AG04450 (cell line): ENCODE measurements around the gene GSTT4. TPM values are rescaled to one million over a fixed set of nuclear protein-coding genes. Genes with fewer than 3 reads are reported as not detected.
"Not testable (repeated sequence)": the region's sequence is repeated elsewhere in the genome, so short reads cannot be mapped to it uniquely, and the experiment has no call there.

Experiments used
- CTCF ChIA-PET: fragments of 300-600, 350-600 bp; formaldehyde crosslinking; extraction: SDS; loops from one replicate; lab custom pipeline; 2022; ENCODE audit warnings: antibody characterized with exemption, inconsistent platforms; lab: Charles Lee
- POLR2A ChIA-PET: fragments of 350-600 bp; formaldehyde crosslinking; extraction: SDS; loops from one replicate; lab custom pipeline; 2021; ENCODE audit warnings: antibody characterized with exemption, inconsistent platforms; lab: Yijun Ruan, JAX
- DNase-seq: peaks from one replicate; pipeline ENCODE4 v3.0.0-alpha.2; 2011; ENCODE audit warnings: low read depth, low spot score
- H3K27ac ChIP-seq: one replicate; pipeline ENCODE4 v1.5.1; 2012; ENCODE audit warnings: low read depth, low read length, control low read depth
- H3K27me3 ChIP-seq: one replicate; pipeline ENCODE4 v1.6.0; 2012; ENCODE audit warnings: low read length; ENCODE audit not compliant: control insufficient read depth, insufficient read depth
- H3K4me3 ChIP-seq: 2 replicates; pipeline ENCODE4 v1.5.1; 2011; ENCODE audit warnings: mild to moderate bottlenecking, low read depth, low read length, control low read depth
- H3K9me3 ChIP-seq: 2 replicates; pipeline ENCODE4 v1.5.1; 2012; ENCODE audit warnings: low read length; ENCODE audit not compliant: control insufficient read depth, insufficient read depth
- CTCF ChIP-seq: IDR thresholded peaks from 2 replicates; pipeline ENCODE4 v1.5.1; 2011; ENCODE audit warnings: low read depth, low read length, control low read depth, inconsistent platforms
- polyA plus RNA-seq: library from polyadenylated mRNA; depleted of rRNA; stranded (reverse); fragments of >200 nt; gene quantifications from 2 replicates; pipeline ENCODE4 v1.2.3, GENCODE V29; 2011

GSTT4 gene
- polyA plus RNA-seq, 1 experiment: not detected

- H3K9me3 ChIP-seq, DNase-seq, H3K4me3 ChIP-seq, POLR2A ChIA-PET, CTCF ChIA-PET, H3K27me3 ChIP-seq, H3K27ac ChIP-seq: not testable (repeated sequence)
Observed at GRCh38 chr22:23977304-23977703, 27.9 kb downstream of the GSTT4 start.

- CTCF ChIA-PET, DNase-seq, H3K27me3 ChIP-seq, H3K9me3 ChIP-seq, H3K4me3 ChIP-seq, POLR2A ChIA-PET, H3K27ac ChIP-seq: not testable (repeated sequence)
Observed at GRCh38 chr22:23974836-23975352, 30.4 kb downstream of the GSTT4 start.

DNA sequence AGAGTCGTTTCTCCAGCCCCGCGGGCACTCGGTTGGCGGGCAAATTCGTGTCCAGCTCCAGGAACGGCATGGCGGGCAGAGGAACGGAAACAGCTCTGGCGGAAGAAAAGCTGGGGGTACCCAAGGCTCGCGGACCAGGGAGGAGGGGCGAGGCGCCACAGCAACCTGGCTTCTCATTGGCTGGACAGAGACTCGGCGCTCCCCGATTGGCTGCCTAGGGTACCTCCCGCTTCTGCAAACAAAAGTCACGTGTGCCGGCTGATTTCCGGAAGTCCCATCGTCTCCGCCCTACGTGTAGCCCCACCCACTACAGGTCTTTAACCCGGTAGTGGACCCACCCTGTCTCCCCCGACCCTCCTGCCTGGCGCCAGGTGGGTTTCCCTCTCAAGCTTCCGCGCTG, 30.9 kb downstream of the GSTT4 start, which contains the start of gene DDT:
TSS of gene DDT (minus strand) at position 97 of the 400 bp plus-strand sequence. CDS start at position 70, 27 bp downstream.
- CTCF ChIA-PET: not testable (repeated sequence)

DNA sequence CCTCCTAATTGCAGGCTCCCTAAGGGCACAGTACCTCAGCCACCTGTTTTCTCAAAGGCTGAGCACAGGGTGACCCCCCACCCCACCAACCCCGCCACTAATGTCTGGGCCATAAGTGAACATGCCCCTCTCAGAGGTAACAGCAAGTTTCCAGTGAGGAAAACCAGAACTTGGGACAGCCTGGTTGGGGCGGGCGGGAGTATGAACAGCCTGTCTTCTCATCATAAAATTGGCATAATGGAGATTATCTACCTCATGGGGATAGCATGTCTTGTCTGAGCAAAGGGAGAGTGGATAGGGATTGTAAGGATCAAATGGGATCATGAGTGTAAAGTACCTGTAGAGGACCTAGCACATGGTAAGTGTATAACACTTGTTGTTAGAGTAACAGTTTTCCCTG, 33.3 kb downstream of the GSTT4 start:
- H3K27ac ChIP-seq, H3K27me3 ChIP-seq, H3K4me3 ChIP-seq, CTCF ChIA-PET, DNase-seq, POLR2A ChIA-PET, H3K9me3 ChIP-seq: not testable (repeated sequence)

More for the DNA sequence above, 30.9 kb downstream of the GSTT4 start, which contains the start of gene DDT:
- H3K27ac ChIP-seq, H3K4me3 ChIP-seq, POLR2A ChIA-PET, H3K9me3 ChIP-seq, H3K27me3 ChIP-seq, DNase-seq: not testable (repeated sequence)

DNA sequence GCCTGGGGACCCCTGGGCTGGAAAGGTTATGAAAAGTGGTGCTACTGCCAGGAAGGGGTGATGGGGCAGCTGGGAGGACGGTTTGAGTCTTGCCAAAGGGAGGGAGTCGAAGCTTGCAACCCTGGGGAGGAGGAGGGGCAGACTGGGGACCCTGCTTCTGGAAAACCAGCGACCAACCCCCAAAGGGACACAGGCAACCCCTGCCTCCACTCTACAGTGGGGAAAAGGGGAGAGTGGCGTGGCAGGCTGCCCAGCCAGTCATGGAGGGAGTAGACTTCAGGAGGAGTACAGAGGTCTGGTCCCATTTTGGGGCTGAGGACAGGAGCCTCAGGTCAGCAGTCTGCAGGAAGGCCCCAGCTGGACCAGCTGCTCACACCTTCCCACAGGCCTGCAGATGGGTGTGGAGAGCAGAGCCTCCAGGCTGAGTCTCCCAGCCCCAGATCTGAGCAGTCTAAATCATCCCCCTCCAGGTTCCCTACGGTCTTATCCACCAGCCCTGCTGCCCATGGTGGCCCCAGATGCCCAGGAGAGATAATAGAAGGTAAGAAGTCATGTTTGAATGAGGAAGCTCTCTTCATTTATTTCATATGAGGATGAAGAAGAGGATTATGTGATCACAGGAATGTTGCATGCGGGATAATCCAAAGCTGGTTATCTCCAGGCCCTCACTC, 34.3 kb downstream of the GSTT4 start:
- CTCF ChIA-PET: interaction anchor here (0.6 kb wide), 1 partner anchor 185 kb away, joined by 3 read pairs; no protein-coding TSS in a partner anchor

GRCh38 chr22:23970201-23970641, 35.0 kb downstream of the GSTT4 start:
- CTCF ChIA-PET: no interaction called here
- Histone ChIP-seq H3K4me3 (no peak overlapping the region), H3K27me3 (no peaks in the 10 kb centered on the region), H3K27ac (no peak overlapping the region), H3K9me3 (no peaks in the 10 kb centered on the region)
- no peak for DNase-seq
- no peak for TF ChIP-seq CTCF
- POLR2A ChIA-PET: no interaction called here

More for the DNA sequence above, 34.3 kb downstream of the GSTT4 start:
- POLR2A ChIA-PET: no interaction called here
- Histone ChIP-seq H3K27ac (no peak overlapping the region), H3K9me3 (no peaks in the 10 kb centered on the region), H3K27me3 (no peaks in the 10 kb centered on the region), H3K4me3 (no peak overlapping the region)
- no peak for DNase-seq
- no peak for TF ChIP-seq CTCF

GRCh38 chr22:23969071-23969470, 36.2 kb downstream of the GSTT4 start:
- CTCF ChIA-PET: no interaction called here
- no peak overlapping the region for H3K4me3 ChIP-seq
- H3K27ac ChIP-seq: no peak overlapping the region
- POLR2A ChIA-PET: no interaction called here
- no peaks in the 10 kb centered on the region for H3K27me3 ChIP-seq
- TF ChIP-seq CTCF: no peak
- no peak for DNase-seq
- no peaks in the 10 kb centered on the region for H3K9me3 ChIP-seq

DNA sequence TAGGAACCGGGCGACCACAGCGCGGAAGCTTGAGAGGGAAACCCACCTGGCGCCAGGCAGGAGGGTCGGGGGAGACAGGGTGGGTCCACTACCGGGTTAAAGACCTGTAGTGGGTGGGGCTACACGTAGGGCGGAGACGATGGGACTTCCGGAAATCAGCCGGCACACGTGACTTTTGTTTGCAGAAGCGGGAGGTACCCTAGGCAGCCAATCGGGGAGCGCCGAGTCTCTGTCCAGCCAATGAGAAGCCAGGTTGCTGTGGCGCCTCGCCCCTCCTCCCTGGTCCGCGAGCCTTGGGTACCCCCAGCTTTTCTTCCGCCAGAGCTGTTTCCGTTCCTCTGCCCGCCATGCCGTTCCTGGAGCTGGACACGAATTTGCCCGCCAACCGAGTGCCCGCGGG, 38.7 kb downstream of the GSTT4 start, which contains the start of gene DDTL:
TSS of gene DDTL (plus strand) at position 321 of the 400 bp plus-strand sequence. CDS start at position 348, 27 bp downstream.
- H3K27me3 ChIP-seq, H3K27ac ChIP-seq, H3K9me3 ChIP-seq, DNase-seq, POLR2A ChIA-PET, H3K4me3 ChIP-seq, CTCF ChIA-PET: not testable (repeated sequence)

GRCh38 chr22:23966094-23966493, 39.2 kb downstream of the GSTT4 start:
- H3K27me3 ChIP-seq, CTCF ChIA-PET, DNase-seq, H3K9me3 ChIP-seq, POLR2A ChIA-PET, H3K27ac ChIP-seq, H3K4me3 ChIP-seq: not testable (repeated sequence)
